GM23248 (cell line): Measurements from ENCODE around the gene LTBP4. TPM values are rescaled to one million over a fixed set of nuclear protein-coding genes. Genes with fewer than 3 reads are reported as not detected.

Experiments
- DNase-seq: peaks from one replicate; pipeline ENCODE4 v3.0.0-alpha.2; 2015
- H2AFZ ChIP-seq: fragments of 200-600 bp; sonication (generic); 2 replicates; pipeline ENCODE4 v1.6.1; 2016; ENCODE audit warnings: antibody characterized with exemption
- H3F3A ChIP-seq: fragments of 200-600 bp; sonication (generic); 2 replicates; pipeline ENCODE4 v1.6.1; 2016; ENCODE audit warnings: mild to moderate bottlenecking, antibody characterized with exemption, mixed run types; ENCODE audit not compliant: insufficient read depth
- H3K27ac ChIP-seq: fragments of 200-600 bp; sonication (generic); 2 replicates; pipeline ENCODE4 v1.5.1; 2016; ENCODE audit warnings: mild to moderate bottlenecking
- H3K27me3 ChIP-seq: fragments of 200-600 bp; sonication (generic); replicated peaks from 2 replicates; pipeline ENCODE4 v1.6.1; 2016; ENCODE audit warnings: mild to moderate bottlenecking; ENCODE audit not compliant: insufficient read depth
- H3K36me3 ChIP-seq: fragments of 200-600 bp; sonication (generic); 2 replicates; pipeline ENCODE4 v1.6.1; 2016; ENCODE audit warnings: low read depth, mild to moderate bottlenecking
- H3K4me1 ChIP-seq: fragments of 200-600 bp; sonication (generic); 2 replicates; pipeline ENCODE4 v1.6.1; 2016; ENCODE audit warnings: mild to moderate bottlenecking; ENCODE audit not compliant: insufficient read depth
- H3K4me2 ChIP-seq: fragments of 200-600 bp; sonication (generic); one replicate; pipeline ENCODE4 v1.6.1; 2016; ENCODE audit warnings: mild to moderate bottlenecking; ENCODE audit not compliant: unreplicated experiment
- H3K4me3 ChIP-seq: fragments of 200-600 bp; sonication (generic); 2 replicates; pipeline ENCODE4 v1.5.1; 2016; ENCODE audit warnings: mild to moderate bottlenecking
- H3K79me2 ChIP-seq: fragments of 200-600 bp; sonication (generic); 2 replicates; pipeline ENCODE4 v1.6.1; 2016; ENCODE audit warnings: mild to moderate bottlenecking; ENCODE audit not compliant: insufficient read depth
- H3K9ac ChIP-seq: fragments of 200-600 bp; sonication (generic); 2 replicates; pipeline ENCODE4 v1.6.1; 2016; ENCODE audit warnings: mild to moderate bottlenecking
- H3K9me2 ChIP-seq: fragments of 200-600 bp; sonication (generic); 2 replicates; pipeline ENCODE4 v1.6.1; 2016; ENCODE audit warnings: mixed run types, mild to moderate bottlenecking, moderate library complexity; ENCODE audit not compliant: insufficient read depth
- H3K9me3 ChIP-seq: fragments of 200-600 bp; sonication (generic); one replicate; pipeline ENCODE4 v1.6.1; 2017; ENCODE audit warnings: low read depth
- H4K20me1 ChIP-seq: fragments of 200-600 bp; sonication (generic); 2 replicates; pipeline ENCODE4 v1.6.0; 2016; ENCODE audit not compliant: insufficient read depth
- EZH2 ChIP-seq: fragments of 200-600 bp; sonication (generic); IDR thresholded peaks from 2 replicates; pipeline ENCODE4 v1.6.1; 2018; ENCODE audit warnings: antibody characterized with exemption, mild to moderate bottlenecking; ENCODE audit not compliant: insufficient read depth, poor library complexity, severe bottlenecking
- EZH2phosphoT487 ChIP-seq: fragments of 200-600 bp; sonication (generic); IDR thresholded peaks from 2 replicates; pipeline ENCODE4 v1.6.1; 2018; ENCODE audit warnings: antibody characterized with exemption, moderate library complexity, mild to moderate bottlenecking, low read depth; ENCODE audit not compliant: insufficient read depth
- WGBS, 2 experiments: methylation state at CpG; one replicate each; pipeline ENCODE4 v1.1.6; 2015 to 2017; ENCODE audit warnings: low lambda C conversion rate in 2 of 2, low coverage in 1 of 2; ENCODE audit errors: missing lambda C conversion rate in 2 of 2; 5-methylcytosine and 5-hydroxymethylcytosine counted together
- in situ Hi-C: fragments of 300-500 bp; cut with MboI; formaldehyde crosslinking; loops from 2 replicates; pipeline ENCODE4 v1.15.0; 2020
- polyA plus RNA-seq: library from polyadenylated mRNA; unstranded; fragments of >200 nt; fragmentation: Nextera tagmentation; extraction: Ambion mirVana; gene quantifications from 2 replicates; pipeline ENCODE4 v1.2.1, GENCODE V29; 2016
- total RNA-seq: library from RNA; depleted of rRNA; stranded (reverse); fragments of >200 nt; shearing (Covaris generic); gene quantifications from 2 replicates; pipeline ENCODE4 v1.2.3, GENCODE V29; 2014

LTBP4 gene
- total and polyA plus RNA-seq, 2 experiments from 2014 or later, result 18.0 to 47.2 TPM

DNA sequence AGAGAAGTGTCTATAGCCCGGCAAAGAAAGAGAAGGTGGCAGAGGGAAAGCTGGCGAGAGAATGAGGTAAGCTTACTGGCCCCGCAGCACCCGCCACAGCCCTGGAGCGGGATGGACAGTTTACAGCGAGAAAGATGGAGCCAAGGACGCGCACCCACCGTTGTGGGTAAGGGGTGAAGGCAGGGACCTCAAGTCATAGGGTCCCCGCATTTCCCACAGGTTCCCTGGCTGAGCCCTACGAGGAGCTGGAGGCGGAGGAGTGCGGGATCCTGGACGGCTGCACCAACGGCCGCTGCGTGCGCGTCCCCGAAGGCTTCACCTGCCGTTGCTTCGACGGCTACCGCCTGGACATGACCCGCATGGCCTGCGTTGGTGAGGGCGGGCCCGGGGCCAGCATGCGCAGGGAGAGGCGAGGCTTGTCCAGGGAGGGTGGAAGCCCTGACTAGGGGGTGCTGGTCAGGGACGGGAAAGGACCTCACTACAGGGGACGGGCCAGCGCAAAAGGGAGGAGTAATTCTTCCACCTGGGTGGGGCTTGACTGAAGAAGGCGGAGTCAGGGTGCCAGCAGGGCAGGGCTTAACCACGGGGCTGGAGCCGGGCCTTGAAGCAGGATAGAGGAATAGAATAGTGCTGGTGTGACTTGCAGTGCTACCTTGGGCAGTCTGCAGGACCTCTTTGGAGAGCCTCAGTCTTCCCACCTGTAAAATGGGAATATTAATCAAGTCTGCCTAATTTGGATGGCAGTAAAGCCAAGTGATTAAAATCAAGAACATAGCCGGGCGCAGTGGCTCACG, 26.5 kb downstream of the LTBP4 start:
- H3K9me3 ChIP-seq, result no peaks in the 10 kb centered on the region
- no peaks in the 10 kb centered on the region for H3K79me2 ChIP-seq
- in situ Hi-C loops, result no loop called here
- H3K4me1 ChIP-seq, result no peaks in the 10 kb centered on the region
- no peak for DNase-seq
- H3K36me3 ChIP-seq, result no peaks in the 10 kb centered on the region; the same call in 1 of the 2 replicates
- H2AFZ ChIP-seq, result no peak overlapping the region
- H3K4me2 ChIP-seq, result no peak overlapping the region
- no peaks in the 10 kb centered on the region for H4K20me1 ChIP-seq
- H3K9me2 ChIP-seq, result no peaks in the 10 kb centered on the region
- H3F3A ChIP-seq, result peaks cover 20% of the 10 kb centered on the region
- 94 to 95% methylated on average over 38 to 39 of the region's 39 CpGs for WGBS, 2 experiments
- no peak overlapping the region for H3K27ac ChIP-seq
- no peak overlapping the region for H3K9ac ChIP-seq
- no peak overlapping the region for H3K4me3 ChIP-seq
- no peaks in the 10 kb centered on the region for H3K27me3 ChIP-seq
- TF ChIP-seq EZH2 (no peak), EZH2phosphoT487 (no peak)

DNA sequence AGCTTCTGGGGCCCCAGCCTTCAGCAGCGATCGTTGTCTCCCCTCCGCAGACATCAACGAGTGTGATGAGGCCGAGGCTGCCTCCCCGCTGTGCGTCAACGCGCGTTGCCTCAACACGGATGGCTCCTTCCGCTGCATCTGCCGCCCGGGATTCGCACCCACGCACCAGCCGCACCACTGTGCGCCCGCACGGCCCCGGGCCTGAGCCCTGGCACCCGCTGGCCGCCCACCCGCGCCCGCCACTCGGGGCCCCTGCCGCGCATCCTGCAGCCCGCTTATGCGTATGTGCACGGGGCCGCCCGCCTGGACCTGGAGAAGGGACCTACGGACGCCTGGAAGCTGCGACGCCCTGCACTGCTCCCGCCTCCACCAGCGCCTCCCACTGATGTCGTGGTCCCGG, 28.2 kb downstream of the LTBP4 start:
- Histone ChIP-seq H4K20me1 (no peaks in the 10 kb centered on the region), H3K9me3 (no peaks in the 10 kb centered on the region), H3K36me3 (no peaks in the 10 kb centered on the region; the same call in 1 of the 2 replicates), H3K79me2 (no peaks in the 10 kb centered on the region), H3K4me1 (peaks cover 15% of the 10 kb centered on the region), H3K27ac (no peak overlapping the region), H3K9ac (no peak overlapping the region), H3K9me2 (no peaks in the 10 kb centered on the region), H2AFZ (no peak overlapping the region), H3F3A (peaks cover 34% of the 10 kb centered on the region), H3K27me3 (no peaks in the 10 kb centered on the region), H3K4me2 (no peak overlapping the region), H3K4me3 (no peak overlapping the region)
- WGBS, 2 experiments, result 94 to 96% methylated on average over 40 to 42 of the region's 42 CpGs
- DNase-seq, result no peak
- in situ Hi-C loops, result no loop called here
- no peak for TF ChIP-seq EZH2
- TF ChIP-seq EZH2phosphoT487, result no peak

DNA sequence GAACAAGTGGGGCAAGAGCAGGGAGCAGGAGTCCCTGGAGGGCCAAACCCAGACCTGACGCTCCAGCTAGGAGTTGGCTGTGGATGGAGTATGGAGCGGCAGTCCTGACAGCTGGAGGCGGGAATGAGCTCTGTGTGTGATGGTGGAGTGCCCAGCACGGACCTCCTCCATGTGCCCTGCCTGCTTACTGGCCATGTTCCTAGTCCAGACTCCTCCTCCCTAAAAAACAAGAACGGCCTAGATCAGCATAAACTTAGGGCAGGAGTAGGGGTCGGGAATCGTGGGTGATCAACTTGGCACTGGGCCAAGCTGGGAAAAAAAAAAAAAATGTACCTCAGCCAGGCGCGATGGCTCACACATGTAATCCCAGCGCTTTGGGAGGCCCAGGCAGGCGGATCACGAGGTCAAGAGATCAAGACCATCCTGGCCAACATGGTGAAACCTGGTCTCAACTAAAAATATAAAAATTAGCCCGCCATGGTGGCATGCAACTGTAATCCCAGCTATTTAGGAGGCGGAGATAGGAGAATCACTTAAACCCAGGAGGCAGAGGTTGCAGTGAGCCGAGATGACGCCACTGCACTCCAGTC, 29.5 kb downstream of the LTBP4 start:
- WGBS, 2 experiments, result 66 to 69% methylated on average over 16 of the region's 16 CpGs
- in situ Hi-C loops, result no loop called here
- no peaks in the 10 kb centered on the region for H3K79me2 ChIP-seq
- TF ChIP-seq EZH2 (no peak), EZH2phosphoT487 (no peak)
- H4K20me1 ChIP-seq, result no peaks in the 10 kb centered on the region
- DNase-seq, result no peak
- H3K36me3 ChIP-seq, result no peaks in the 10 kb centered on the region; the same call in 1 of the 2 replicates
- no peak overlapping the region for H3K4me3 ChIP-seq
- H3K9ac ChIP-seq, result no peak overlapping the region
- peaks cover 15% of the 10 kb centered on the region for H3K4me1 ChIP-seq
- no peaks in the 10 kb centered on the region for H3K9me3 ChIP-seq
- H3K27me3 ChIP-seq, result no peaks in the 10 kb centered on the region
- peaks cover 34% of the 10 kb centered on the region for H3F3A ChIP-seq
- no peaks in the 10 kb centered on the region for H3K9me2 ChIP-seq
- no peak overlapping the region for H2AFZ ChIP-seq
- no peak overlapping the region for H3K27ac ChIP-seq
- H3K4me2 ChIP-seq, result no peak overlapping the region

- Histone ChIP-seq H3K9ac (no peak overlapping the region), H3K27me3 (no peaks in the 10 kb centered on the region), H3K9me3 (no peaks in the 10 kb centered on the region), H3F3A (peaks cover 34% of the 10 kb centered on the region), H4K20me1 (no peaks in the 10 kb centered on the region), H3K9me2 (no peaks in the 10 kb centered on the region), H3K36me3 (no peaks in the 10 kb centered on the region; the same call in 1 of the 2 replicates), H3K4me3 (no peak overlapping the region), H2AFZ (no peak overlapping the region), H3K27ac (no peak overlapping the region), H3K4me1 (peaks cover 15% of the 10 kb centered on the region), H3K79me2 (no peaks in the 10 kb centered on the region), H3K4me2 (no peak overlapping the region)
- no peak for TF ChIP-seq EZH2
- TF ChIP-seq EZH2phosphoT487, result no peak
- WGBS, 2 experiments, result 91 to 100% methylated on average over 3 of the region's 3 CpGs
- no peak for DNase-seq
- in situ Hi-C loops, result no loop called here
These were observed 31.3 kb downstream of the LTBP4 start for GRCh38 chr19:40632311-40633036.
